ENCODE measurements around the gene COG1.

COG1 gene

DNA sequence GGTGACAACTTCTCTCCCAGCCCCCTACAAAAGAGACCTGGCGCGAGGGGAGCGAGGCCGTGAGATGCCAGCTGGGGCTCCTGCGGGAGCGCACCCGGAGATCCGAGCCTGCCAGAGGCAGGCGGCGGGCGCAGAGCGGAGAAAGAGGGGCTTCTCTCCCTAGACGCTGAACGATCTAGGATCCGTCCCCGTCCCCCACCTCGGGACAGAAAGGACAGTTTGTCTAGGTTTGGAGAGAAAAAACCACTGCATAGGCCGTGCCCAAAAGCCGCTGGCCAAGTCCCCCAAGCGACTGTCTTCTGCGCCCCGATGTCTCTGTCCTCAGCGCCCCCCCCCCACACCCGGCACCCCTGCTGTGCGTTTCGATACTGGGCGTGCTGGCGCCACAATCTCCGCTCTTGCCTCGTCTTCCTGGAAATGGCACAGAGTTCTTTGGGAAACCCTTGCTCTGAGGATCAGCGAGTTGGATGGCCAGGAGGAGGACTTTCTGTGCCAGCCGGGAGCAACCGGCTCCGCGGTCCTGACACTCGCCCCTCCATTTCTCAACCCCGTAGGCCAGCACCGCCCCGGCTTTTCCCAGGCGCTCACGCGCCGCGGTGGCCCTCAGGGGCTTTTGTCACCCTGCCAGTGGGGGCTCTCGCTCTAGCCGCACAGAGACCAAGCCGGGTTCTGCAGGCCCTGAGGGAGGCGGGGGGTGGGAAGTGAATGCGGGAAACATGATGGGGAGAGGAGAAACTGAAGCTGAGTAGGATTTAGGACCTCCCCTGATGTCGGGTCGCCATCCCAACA is 27.0 kb upstream of the COG1 start:
- TF ChIP-seq, protein P1, sequence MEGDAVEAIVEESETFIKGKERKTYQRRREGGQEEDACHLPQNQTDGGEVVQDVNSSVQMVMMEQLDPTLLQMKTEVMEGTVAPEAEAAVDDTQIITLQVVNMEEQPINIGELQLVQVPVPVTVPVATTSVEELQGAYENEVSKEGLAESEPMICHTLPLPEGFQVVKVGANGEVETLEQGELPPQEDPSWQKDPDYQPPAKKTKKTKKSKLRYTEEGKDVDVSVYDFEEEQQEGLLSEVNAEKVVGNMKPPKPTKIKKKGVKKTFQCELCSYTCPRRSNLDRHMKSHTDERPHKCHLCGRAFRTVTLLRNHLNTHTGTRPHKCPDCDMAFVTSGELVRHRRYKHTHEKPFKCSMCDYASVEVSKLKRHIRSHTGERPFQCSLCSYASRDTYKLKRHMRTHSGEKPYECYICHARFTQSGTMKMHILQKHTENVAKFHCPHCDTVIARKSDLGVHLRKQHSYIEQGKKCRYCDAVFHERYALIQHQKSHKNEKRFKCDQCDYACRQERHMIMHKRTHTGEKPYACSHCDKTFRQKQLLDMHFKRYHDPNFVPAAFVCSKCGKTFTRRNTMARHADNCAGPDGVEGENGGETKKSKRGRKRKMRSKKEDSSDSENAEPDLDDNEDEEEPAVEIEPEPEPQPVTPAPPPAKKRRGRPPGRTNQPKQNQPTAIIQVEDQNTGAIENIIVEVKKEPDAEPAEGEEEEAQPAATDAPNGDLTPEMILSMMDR (conservative IDR thresholded peaks at IDR 0.05), result no peak
- H3K27ac ChIP-seq, result no peak overlapping the region

DNA sequence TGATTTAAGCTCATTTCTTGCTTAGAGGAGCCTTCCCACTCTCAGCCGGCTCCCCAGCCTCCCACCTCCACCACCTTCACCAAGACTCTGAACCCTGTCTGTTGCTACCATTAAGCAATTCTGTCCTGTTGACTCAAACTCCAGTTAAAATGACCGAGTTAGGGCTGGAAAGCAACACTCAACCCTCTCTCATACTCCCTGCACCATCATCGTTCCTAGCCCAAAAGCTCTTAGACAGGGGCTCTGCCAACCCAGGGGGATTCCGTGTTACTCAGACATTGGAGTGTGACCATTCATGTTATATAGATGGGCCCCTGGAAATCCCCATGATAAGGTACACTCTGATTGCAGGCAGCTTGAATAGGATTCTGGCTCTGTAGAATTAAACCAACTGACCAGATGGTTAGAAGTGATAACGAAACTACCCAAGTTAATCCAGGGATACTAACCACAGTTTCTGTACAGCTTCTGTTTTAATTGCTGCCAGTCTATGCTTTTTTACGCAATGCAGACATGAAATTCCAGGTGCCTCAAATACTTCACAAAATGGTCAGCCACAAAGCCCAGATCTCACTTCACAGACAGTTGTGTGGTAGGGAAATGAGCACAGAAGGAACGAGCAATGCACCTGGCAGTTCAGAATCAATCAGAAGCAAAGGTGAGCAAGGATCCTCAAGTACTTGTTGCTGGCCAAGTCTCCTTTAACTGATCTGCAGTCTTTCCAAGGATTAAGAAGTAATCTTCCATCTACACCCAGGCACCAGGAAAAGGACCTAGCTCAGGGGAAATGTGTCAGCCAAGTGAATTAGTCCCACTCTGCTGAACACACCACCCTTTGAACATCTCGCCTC is 25.9 kb upstream of the COG1 start:
- TF ChIP-seq, protein P1 (conservative IDR thresholded peaks at IDR 0.05), result no peak
- no peak overlapping the region for H3K27ac ChIP-seq

DNA sequence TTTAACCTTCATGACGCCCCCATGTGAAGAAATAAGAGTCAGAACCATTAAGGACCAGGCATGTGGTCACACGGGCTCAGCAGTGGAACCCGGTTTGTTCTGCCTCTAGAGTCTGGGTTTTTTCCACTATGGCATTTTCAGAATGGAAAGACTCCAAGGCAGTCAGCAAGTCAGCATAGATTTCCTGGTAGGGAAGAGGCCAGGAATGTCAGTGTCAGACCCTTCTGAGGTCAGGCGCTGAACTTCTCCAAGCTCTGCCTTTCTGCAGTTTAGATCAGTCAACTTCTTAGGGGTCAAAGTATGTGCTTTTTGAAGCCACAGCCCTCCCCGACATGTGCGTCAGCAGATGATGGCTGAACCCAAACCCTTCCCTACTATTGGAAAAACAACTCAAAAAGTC is 24.2 kb upstream of the COG1 start:
- TF ChIP-seq, protein P1 (conservative IDR thresholded peaks at IDR 0.05), result no peak
- H3K27ac ChIP-seq, result no peak overlapping the region

DNA sequence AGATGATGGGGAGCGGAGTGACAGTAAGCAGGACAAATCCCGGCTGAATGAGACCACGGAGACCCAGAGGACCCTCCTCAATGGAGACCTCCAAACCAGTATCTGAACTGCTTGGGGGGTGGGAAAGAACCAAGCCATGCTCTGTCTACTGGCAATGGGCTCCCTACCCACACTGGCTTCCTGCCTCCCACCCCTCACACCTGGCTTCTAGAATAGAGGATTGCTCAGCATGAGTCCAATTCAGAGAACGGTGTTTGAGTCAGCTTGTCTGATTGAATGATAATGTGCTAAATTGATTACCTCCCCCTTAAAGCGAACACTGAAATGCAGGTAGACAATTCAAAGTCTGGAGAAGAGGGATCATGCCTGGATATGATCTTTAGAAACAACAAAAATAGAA is 22.5 kb upstream of the COG1 start:
- H3K27ac ChIP-seq, result no peak overlapping the region
- TF ChIP-seq, protein P1 (conservative IDR thresholded peaks at IDR 0.05), result no peak

DNA sequence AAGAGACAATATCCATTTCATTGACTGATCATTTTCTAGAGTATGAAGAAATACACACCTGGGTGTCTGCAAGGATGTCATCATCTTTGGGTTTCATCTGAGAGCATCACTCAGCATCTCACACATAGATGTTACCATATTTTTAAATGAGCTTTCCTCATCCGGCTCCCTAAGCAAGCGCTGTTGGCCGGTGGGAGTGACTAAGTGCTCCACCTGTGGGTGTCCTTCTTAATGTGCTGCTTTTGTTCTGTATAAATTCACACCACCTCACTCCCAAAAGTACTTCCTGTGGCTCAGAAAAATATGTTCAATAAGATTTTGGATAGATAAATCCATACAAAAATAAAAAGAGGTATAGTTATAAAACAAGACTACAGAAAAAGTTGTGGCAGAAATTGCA is 20.6 kb upstream of the COG1 start:
- no peak overlapping the region for H3K27ac ChIP-seq
- TF ChIP-seq, protein P1 (conservative IDR thresholded peaks at IDR 0.05), result no peak

DNA sequence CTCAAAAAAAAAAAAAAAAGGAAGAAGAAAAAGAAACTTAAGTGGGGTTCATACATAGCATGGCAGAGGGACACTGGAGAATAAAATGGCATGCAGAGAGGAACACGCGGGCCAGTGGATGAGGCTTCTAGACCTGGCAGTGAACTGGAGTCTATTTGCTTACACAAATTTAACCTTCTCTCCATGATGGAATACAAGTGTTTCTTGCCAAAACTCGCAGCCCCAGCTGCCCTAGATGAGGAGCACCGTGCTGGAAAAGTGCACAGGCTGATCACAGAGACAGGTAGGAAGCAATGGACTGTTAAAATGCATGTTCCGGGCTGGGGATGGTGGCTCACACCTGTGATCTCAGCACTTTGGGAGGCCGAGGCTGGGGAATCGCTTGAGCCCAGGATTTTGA is 18.7 kb upstream of the COG1 start:
- no peak overlapping the region for H3K27ac ChIP-seq
- TF ChIP-seq, protein P1 (conservative IDR thresholded peaks at IDR 0.05), result no peak

DNA sequence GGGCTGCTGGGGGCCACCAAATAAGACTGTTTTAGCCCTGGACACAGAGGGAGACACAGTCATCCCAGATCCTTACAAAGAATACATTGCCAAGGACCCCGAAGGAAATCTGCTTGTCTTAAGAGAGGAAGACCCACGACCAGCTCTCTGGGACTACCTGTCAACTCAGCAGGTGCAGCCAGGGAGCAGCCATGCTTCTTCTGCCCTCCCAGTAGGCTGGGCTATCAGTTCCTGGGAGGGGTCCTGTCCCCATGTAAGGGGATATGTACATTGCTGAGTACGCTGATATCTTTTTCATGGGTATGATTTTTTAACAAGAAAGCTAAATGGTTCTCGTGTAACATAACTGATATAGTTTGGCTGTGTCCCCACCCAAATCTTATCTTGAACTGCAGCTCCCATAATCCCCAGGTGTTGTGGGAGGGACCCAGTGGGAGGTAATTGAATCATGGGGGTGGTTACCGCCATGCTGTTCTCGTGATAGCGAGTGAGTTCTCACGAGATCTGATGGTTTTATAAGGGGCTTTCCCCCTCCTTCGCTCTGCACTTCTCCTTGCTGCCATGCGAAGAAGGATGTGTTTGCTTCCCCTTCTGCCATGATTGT is 16.8 kb upstream of the COG1 start:
- TF ChIP-seq, protein P1 (conservative IDR thresholded peaks at IDR 0.05), result no peak
- no peak overlapping the region for H3K27ac ChIP-seq

Measured in VCaP (cell line).